ENCODE data around the gene NPDC1.

Gene NPDC1, protein sequence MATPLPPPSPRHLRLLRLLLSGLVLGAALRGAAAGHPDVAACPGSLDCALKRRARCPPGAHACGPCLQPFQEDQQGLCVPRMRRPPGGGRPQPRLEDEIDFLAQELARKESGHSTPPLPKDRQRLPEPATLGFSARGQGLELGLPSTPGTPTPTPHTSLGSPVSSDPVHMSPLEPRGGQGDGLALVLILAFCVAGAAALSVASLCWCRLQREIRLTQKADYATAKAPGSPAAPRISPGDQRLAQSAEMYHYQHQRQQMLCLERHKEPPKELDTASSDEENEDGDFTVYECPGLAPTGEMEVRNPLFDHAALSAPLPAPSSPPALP

DNA sequence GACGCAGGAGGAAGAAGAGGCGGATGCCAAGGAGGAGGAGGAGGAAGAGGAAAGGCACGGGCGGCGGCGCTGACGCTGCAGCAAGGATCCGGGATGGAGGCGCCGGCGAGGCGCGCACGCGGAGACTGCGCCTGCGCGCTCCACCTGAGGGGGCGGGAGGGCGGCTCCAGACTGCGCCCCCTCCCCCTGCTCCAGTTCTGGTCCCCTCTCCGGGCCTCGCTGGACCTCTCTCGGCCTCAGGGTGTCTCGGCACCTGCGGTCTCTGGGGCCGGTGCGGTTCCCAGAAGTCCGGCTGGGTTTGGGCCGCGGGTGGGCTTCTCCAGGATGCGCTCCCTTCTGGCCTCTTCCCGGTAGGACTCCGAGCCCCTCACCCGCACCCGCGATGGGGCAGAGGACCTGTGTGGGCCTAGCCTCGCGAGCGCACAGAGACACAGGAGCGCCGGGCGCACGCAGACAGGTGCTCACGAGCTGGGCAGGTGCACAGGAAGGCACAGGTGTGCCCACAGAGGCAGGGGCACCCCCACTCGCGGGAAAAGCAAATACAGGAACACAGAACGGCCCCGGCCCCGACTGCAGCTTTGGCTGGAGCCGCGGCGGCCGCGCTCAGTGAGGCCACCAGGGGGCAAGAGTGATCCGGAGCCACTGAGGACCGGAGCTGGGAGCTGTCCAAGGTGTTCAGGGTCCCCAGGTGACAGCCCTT lies at the start of gene NPDC1:
Gene NPDC1, minus strand, starts transcription at position 90 of the 700 bp plus-strand sequence. CDS start 188 bp downstream, outside the sequence.
- peak; percentile 54 to 71 for DNase-seq

DNA sequence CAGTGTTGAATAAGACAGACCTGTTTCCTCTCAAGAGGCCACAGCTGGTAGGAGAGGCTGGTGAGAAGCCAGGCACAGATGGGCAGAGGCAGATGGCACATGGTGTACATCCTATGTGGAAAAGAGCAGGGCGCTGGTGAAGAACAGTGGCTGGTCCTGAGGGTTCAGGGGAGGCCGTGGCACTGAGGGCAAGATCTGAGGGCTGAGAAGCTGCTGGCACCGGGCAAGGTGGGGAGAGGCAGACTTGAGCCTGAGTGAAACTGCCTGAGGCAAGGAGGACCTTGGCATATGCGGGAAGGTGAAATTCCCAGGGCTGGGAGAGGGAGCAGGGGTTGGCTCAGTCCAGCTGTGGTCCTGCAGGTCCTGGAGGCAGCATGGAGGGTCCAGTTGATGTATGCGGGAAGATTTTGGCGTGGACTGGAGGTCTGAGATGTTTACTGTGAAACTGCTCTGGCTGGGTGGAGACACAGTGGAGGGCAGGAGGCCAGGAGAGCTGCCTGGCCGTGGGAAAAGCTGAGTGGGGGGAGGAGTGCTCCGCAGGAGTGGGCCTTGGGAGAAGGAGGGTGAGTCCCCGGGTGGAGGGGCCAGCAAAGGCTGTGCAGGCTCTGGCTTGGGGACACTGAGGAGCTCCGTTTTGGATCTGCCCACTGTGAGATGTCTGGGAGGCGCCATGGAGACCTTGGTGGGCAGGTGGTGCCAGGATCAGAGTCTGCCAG lies 43.4 kb upstream of the NPDC1 start:
- DNase-seq: no peak

DNA sequence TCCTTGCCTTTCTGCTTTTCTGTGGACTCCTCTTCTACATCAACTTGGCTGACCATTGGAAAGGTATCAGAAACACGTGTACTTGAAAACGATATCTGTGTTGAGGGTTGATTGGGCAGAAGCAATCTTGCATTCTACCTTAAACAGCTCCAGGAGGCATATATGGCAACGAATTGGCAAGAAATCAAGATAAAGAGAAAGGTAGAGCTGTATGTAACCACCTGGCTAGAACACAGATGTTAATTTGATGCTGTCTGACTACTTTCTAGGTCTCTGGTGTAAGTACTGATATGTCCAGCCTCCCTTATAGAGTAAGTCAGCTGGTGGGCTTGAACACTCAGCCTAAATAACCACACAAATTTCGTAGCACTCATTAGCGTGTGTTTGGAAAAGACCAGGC lies 42.1 kb upstream of the NPDC1 start:
- no peak for DNase-seq

DNA sequence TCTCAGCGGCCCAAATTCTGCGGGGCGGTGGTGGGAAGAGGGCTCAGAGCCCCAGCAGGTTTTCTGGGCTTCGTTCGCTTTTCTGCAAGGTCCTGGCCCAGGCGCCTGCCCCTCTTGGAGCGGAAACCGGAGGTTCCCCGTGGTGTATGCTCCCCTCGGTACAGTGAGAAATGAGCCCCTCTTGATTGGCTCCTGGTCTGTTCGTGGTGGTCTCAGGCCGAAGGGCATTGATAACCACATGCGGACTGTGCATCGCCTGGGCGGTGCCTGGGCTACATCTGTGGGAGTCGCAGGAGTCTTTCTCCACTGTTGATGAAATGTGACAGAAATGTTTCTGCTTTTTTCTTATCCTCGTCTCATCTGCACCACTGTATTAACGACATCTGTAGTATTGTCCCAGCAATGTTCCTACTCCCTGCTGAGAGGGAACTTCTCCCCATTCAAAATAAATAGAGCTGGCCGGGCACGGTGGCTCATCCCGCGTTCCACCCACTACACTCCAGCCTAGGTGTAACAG lies 41.5 kb upstream of the NPDC1 start:
- no peak for DNase-seq

DNA sequence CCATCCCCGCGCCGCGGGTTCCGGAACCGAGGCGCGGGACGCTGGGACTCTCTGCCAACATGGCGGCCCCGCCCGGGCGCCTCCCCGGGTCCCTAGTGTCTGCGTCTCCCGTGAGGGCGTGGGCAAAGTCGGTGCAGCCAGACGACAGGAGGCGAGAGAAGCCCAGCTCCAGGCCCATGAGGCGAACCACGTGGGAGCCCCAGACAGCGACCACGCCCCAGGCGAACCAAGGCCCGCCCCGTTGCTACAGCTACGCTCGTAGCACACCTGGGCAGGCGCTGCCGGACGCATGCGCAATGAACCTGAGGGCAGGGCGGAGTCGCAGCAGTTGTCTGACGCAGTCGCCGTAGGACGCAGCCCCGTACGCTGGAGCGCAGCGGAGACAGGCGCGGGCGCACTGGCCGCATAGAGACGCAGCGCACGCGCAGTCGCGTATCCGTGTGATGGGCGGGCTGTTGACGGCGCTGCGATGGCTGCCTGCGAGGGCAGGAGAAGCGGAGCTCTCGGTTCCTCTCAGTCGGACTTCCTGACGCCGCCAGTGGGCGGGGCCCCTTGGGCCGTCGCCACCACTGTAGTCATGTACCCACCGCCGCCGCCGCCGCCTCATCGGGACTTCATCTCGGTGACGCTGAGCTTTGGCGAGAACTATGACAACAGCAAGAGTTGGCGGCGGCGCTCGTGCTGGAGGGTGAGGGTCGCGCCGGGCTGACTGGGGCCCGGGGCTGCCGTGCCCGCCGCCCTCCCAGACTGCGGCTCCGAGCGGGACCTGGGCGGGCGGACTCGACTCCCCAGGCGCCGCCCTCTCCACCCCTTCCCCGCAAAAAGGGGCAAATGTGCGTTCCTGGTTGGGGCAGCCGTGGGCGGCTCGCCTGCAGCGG lies 40.8 kb upstream of the NPDC1 start, which contains the start of gene MAN1B1:
Gene MAN1B1, plus strand, starts transcription at position 455 of the 878 bp plus-strand sequence. Its CDS starts 15 bp downstream, at position 470.
- DNase-seq: peak; percentile 97 to 98

DNA sequence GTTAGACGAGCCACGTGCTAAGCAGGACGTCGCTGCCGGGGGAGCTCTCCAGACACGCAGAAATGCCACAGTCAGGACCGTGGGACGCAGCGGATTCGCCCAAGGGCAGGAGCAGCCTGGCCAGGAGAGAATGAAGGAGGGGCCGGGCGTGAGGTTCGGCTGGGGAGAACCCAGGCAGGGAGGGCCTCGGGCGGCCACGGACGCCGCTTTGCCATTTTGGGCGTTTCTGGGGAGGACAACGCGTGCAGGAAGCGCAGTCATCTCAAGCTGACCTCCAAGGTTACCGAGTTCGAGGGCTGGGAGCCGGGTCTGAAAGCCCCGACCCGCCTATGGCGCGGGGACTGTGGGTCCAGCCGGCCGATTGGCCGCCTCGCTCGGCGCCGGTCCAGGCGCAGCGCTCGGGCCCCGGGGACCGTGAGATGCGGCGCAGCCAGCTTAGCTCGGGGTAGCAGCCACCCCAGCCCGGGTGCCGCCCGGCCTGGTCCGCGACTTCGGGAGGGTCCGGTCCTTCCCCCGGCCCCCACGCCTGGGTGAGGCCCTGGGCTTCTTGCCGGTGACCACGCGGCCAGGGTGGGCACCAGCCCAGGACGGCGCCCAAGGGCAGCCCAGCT lies 40.0 kb upstream of the NPDC1 start:
- peak in 1 of 2 experiments; percentile 44 for DNase-seq

DNA sequence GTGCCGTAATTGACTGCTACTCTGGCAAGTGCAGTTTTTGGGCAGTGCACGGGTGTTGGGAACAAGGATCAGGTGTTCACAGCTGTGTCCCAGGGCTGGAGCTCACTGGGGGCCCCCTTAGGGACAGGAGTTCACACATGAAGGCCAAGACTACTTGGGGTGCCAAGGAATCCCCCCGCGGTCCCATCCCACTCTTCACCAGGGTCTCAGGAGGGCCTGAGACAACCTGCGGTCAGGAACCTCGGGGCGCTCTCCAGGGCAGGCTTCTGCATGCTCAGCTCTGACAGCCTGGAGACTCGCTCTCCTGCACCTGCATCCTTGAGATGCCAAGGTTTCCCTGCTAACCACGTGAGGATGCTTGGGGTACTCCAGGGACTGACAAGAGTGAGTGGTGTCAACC lies 38.5 kb upstream of the NPDC1 start:
- no peak for DNase-seq

DNA sequence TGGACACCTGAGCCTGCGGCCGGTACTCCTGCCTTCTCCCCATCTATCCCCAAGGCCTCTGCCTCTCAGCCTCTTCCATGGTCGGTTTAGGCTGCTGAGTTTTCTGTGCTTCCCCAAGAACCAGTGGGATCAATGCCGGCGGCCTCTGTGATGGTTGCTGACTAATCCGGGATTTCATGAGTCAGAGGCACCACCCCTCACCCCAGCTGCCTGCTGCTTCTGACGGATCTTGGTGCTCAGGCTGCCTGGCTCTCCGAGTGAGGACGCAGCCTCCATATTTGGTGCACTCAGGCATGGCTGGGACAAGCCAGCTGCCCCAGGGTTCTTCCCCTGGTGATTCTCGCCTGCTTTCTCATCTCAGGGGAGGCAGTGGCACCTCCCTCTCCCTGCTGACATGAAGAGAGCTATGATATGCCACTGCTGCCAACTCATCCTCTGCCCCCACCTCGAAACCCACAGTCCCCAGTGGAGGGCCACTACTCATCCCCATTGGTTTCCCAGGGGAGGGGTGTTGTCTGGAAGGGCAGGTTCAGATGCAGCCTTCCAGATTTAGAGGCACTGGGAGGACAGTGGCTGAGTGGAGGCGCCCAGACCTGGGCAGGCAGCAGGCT lies 37.5 kb upstream of the NPDC1 start:
- DNase-seq: peak; percentile 3 to 35

DNA sequence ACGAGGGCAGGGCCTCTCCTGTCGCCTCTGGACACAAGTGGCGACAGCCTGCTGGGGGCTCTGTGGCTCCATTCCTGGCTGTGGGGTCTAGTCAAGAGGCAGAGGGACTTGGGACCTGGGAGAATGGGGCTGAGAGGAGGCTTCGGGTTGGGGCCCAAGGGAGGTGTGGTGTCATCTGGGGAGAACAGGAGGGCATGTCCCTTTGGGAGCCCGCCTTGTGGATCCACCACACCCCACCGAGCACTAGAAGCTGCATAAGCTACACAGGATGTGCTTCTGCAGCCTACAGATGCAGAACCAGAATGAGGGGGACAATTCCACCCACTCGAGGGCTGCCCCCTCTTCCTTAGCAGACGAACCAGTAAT lies 36.9 kb upstream of the NPDC1 start:
- no peak for DNase-seq

DNA sequence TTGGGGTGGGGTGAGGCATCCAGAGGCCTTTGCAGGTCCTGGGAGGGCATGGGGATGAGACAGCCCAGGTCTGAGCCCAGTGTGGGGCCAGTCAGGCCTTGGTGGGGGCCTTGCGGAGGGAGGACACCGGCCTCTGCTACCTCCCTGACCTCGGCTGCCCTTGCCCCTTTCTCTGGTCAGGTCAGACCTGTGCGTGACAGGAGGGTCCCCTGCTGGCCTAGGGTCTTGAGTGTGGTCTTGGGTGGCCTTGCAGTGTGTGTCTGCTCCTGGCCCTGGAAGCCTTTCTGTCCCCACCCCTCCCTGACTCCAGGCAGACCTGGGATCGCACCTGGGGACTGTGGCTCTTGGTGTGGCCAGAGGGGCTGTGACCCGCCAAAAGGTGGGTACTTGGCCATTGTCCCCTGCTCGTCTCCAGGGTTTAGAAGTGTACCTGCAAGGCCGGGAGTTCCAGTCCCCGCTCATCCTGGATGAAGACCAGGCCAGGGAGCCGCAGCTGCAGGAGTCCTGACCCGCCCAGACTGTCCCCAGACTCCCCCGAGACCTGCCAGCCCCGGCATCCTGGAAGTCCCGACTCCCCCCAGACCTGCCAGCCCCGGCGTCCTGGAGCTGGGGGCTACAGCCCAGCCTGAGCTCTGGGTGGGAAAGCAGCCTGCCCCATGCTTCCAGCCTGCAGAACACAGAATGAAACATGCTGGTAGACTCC lies 36.4 kb upstream of the NPDC1 start:
- no peak for DNase-seq

DNA sequence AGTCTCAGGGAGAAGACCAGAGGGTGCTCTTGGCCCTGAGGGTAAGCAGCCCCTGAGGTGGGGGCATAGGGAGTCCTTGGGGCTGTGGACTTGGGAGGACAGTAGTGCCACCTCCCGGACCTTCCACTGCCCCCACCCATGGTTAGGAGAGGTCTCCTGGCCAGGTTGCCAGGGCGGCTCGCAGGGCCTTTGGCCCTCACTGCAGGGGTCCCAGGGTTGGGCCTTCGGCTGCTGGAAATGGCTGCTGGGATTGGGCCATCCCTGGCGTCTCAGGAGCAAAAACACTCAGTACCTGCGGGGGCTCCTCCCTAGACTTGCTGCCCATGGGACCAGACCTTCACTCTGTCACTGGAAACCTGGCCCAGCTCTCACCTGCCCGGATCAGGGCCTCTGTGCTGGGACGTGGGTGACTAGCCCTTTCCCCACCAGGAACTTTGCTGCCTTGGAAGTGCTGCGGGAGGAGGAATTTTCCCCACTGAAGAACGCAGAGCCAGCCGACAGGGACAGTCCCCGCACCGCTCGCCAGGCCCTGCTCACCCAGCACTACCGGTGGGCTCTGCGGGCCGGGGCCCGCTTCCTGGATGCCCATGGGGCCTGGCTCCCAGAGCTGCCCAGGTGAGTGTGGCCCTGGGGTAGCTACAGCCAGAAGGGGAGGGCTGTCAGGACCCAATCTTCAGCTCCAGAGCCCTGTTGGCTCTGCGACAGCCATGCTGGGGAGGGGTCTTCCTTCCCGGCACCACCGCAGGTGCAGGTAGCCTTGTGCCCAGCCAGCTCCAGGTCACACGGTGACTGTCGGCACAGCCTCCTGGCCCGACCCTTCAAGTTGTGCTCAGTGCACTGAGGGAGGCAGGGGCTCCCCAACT lies 34.5 kb upstream of the NPDC1 start:
- no peak for DNase-seq

DNA sequence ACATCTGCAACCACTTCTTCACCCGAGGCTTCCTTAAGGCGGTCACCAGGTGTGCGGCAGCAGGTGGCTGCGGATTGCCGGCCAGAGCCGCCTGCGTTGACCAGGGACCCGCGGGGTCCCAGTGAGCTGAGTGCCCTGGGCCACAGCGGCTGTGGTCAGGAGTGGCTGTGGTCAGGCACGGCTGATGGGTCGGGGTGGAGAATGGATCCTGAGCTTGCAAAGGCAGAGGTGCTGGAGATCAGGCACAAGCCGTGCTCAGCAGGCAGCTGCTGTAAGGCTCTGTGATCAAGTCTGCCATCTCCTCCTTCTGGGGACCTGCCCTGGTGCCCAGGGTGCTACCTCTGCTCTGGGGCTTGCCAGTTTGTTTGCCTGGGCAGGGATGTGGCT lies 33.4 kb upstream of the NPDC1 start:
- DNase-seq: no peak

DNA sequence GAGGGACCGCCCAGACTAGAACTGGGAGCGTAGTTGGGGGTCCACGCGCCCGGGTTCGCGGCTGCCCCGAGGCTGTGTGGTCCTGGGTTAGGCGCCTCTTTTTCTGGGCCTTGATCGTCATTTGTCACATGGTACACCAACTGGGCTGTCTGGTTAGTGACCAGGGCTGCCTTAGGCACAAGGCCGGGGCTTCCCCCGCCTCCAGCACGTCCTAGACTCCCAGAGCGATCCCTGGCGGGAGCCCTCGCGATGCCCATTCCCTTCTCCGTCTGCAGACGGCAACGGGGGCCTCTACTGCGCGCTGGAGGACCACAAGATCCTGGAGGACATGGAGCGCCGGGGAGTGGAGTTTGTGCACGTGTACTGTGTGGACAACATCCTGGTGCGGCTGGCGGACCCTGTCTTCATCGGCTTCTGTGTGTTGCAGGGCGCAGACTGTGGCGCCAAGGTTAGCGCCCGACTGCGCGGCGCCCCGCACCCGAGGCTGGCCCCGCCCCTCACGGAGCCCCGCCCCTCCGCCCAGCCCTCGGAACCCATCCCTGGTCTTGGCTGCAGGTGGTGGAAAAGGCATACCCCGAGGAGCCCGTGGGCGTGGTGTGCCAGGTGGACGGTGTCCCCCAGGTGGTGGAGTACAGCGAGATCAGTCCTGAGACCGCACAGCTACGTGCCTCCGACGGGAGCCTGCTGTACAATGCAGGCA lies 32.9 kb upstream of the NPDC1 start:
- DNase-seq: no peak

DNA sequence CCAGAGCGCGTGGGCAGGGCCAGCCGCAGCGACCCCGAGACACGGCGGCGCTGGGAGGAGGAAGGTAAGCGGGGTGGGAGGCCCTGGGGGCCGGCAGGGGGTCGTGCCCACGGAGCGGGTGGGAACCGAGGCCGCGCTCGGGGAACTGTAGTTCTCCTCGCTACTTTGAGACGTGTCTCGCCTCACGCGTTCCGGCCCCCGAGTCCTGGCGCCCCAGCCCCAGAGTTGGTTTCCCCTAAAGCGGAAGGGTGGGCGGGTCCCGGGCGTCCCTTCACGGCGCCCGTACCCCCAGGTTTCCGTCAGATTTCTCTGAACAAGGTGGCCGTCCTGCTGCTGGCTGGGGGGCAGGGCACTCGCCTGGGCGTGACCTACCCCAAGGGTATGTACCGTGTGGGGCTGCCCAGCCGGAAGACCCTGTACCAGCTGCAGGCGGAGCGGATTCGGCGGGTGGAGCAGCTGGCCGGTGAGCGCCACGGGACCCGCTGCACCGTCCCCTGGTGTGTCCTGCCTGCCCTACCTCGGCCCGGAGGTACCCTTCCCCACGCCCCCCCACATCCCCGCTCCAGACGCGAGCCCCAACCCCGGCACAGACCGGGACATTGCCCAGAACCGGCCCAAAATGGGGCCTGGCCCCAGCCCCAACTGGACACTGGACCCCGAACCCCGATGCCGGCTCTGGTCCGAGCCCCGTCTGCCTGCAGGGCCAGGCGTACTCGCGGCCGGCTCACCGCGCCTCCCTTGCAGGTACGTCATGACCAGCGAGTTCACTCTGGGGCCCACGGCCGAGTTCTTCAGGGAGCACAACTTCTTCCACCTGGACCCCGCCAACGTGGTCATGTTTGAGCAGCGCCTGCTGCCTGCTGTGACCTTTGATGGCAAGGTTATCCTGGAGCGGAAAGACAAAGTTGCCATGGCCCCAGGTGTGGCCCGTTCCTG lies 32.0 kb upstream of the NPDC1 start:
- DNase-seq: no peak

DNA sequence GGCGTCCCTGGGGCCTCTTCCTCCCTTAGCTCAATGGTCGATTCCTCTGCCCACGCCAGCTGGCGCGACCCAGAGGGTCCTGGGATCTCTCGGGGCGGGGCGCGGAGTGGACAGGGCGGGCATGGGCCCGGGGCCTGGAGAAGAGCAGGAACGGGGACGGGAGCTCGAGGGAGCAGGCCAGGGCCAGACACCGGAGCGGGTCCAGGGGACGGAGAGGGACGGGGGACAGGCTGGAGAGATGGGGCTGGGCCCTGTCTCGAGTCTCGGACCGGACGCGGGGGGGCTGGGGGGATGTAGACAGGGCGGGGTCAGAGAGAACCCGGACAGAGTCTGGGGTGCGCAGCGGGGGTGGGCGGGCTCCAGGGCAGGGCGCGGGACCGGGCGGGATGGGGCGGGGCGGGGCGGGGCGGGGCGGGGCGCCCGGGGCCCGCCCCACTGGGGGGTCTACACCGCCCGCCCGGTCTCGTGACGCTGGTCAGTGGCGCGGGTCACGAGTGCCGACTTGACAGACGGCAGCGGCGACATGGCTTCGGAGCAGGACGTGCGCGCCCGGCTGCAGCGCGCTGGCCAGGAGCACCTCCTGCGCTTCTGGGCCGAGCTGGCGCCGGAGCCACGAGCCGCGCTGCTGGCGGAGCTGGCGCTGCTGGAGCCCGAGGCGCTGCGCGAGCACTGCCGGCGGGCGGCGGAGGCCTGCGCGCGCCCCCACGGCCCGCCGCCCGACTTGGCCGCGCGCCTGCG lies 31.2 kb upstream of the NPDC1 start, which contains the start of gene UAP1L1:
Gene UAP1L1, plus strand, starts transcription at position 508 of the 738 bp plus-strand sequence. Its CDS starts 16 bp downstream, at position 524.
- peak; percentile 4 to 35 for DNase-seq

DNA sequence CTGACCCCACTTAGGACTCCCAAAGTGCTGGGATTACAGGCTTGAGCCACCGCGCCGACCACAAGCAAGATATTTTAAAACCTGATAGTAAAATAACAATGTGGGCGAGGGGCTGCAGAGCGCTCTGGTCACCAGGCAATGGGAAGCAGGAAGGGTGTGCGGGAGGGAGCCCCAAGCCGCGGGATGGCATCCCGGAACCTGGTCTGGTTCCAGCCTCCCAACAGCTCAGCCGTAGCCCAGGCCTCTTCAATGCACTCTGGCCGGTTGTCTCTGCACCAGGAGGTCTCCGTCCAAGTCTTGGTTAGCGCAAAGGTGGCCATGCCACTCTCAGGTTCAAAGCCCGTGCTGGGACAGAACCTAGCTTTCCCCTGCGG lies 30.6 kb upstream of the NPDC1 start:
- no peak for DNase-seq

DNA sequence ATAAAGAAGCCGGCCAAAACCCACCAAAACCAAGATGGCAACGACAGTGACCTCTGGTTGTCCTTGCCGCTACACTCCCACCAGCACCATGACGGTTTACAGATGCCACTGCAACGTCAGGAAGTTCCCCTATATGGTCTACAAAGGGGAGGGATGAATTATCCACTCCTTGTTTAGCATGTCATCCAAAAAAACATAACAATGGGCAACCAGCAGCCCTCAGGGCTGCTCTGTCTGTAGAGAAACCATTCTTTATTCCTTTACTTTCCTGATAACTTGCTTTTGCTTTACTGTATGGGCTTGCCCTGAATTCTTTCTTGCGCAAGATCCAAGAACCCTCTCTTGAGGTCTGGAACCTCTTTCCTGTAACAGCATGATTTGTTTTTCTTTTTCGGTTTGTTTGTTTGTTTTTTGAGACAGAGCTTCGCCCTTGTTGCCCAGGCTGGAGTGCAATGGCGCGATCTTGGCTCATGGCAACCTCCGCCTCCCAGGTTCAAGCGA lies 29.3 kb upstream of the NPDC1 start:
- no peak for DNase-seq

Data from SHP77 (cell line).